Skeletal muscle satellite cell (primary cell): ENCODE measurements around the gene FAM240B.
A peak's percentile ranks its signal among the peaks of the same experiment; 100 is the strongest.

Source experiments
- H3K27me3 ChIP-seq: 2 replicates; pipeline ENCODE4 v1.7.0; 2013; ENCODE audit warnings: low read length; ENCODE audit not compliant: control insufficient read depth, insufficient read depth
- H3K36me3 ChIP-seq: 2 replicates; pipeline ENCODE4 v1.7.0; 2013; ENCODE audit warnings: mild to moderate bottlenecking, control low read depth, low read length; ENCODE audit not compliant: insufficient read depth
- H3K4me1 ChIP-seq: 2 replicates; pipeline ENCODE4 v1.7.0; 2013; ENCODE audit warnings: low read length; ENCODE audit not compliant: control insufficient read depth, insufficient read depth
- H3K4me2 ChIP-seq: 2 replicates; pipeline ENCODE4 v1.7.0; 2013; ENCODE audit warnings: mild to moderate bottlenecking, low read length
- H3K4me3 ChIP-seq: 2 replicates; pipeline ENCODE4 v1.7.0; 2013; ENCODE audit warnings: low read length
- H3K9ac ChIP-seq: 2 replicates; pipeline ENCODE4 v1.7.0; 2013; ENCODE audit warnings: mild to moderate bottlenecking, low read depth, low read length, moderate library complexity
- H3K9me3 ChIP-seq: replicated peaks from 2 replicates; pipeline ENCODE4 v1.7.0; 2013; ENCODE audit warnings: mild to moderate bottlenecking, control low read depth, low read length

FAM240B gene

GRCh38 chr9:38733503-38733902 lies 13.6 kb upstream of the FAM240B start:
- H3K4me3 ChIP-seq = no peak overlapping the region
- no peaks in the 10 kb centered on the region for H3K9me3 ChIP-seq
- H3K4me2 ChIP-seq = no peak overlapping the region
- peaks cover 5% of the 10 kb centered on the region for H3K27me3 ChIP-seq
- H3K36me3 ChIP-seq = no peaks in the 10 kb centered on the region
- H3K4me1 ChIP-seq = no peaks in the 10 kb centered on the region
- H3K9ac ChIP-seq = no peak overlapping the region

GRCh38 chr9:38732885-38733284 lies 13.0 kb upstream of the FAM240B start:
- no peaks in the 10 kb centered on the region for H3K9me3 ChIP-seq
- H3K4me1 ChIP-seq = no peaks in the 10 kb centered on the region
- H3K27me3 ChIP-seq = peaks cover 5% of the 10 kb centered on the region
- no peak overlapping the region for H3K4me3 ChIP-seq
- no peak overlapping the region for H3K4me2 ChIP-seq
- H3K36me3 ChIP-seq = no peaks in the 10 kb centered on the region
- no peak overlapping the region for H3K9ac ChIP-seq

- peak overlapping the region; percentile 34 for H3K4me2 ChIP-seq
- H3K9me3 ChIP-seq = no peaks in the 10 kb centered on the region
- H3K27me3 ChIP-seq = no peaks in the 10 kb centered on the region
- H3K9ac ChIP-seq = no peak overlapping the region
- no peak overlapping the region for H3K4me3 ChIP-seq
- H3K36me3 ChIP-seq = no peaks in the 10 kb centered on the region
- H3K4me1 ChIP-seq = peaks cover 4% of the 10 kb centered on the region
Measured at GRCh38 chr9:38727497-38728001, 7.6 kb upstream of the FAM240B start.

DNA sequence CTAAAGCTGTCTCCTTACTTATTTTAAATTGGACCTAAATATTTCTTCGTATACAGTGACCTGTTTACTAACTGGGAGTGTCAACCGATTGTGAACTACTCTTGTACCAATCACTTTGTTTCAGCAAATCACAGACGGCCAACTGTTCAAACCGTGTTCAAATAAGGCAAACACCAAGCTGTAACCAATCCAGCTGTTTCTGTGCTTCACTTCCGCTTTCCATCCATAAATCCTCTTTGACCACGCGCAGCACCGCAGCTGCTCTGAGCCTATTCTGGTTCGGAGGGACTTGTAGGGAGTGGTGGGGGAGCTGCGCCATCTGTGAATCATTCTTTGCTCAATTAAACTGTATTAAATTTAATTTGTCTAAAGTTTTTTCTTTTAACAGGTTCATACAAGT lies 4.8 kb upstream of the FAM240B start:
- H3K9ac ChIP-seq = no peak overlapping the region
- no peak overlapping the region for H3K4me2 ChIP-seq
- H3K36me3 ChIP-seq = no peaks in the 10 kb centered on the region
- H3K27me3 ChIP-seq = no peaks in the 10 kb centered on the region
- H3K9me3 ChIP-seq = no peaks in the 10 kb centered on the region
- H3K4me3 ChIP-seq = no peak overlapping the region
- H3K4me1 ChIP-seq = peaks cover 4% of the 10 kb centered on the region

GRCh38 chr9:38718148-38718547 lies 1.8 kb downstream of the FAM240B start:
- H3K4me2 ChIP-seq = no peak overlapping the region
- peaks cover 6% of the 10 kb centered on the region for H3K4me1 ChIP-seq
- H3K27me3 ChIP-seq = no peaks in the 10 kb centered on the region
- no peaks in the 10 kb centered on the region for H3K9me3 ChIP-seq
- H3K9ac ChIP-seq = no peak overlapping the region
- no peaks in the 10 kb centered on the region for H3K36me3 ChIP-seq
- no peak overlapping the region for H3K4me3 ChIP-seq

GRCh38 chr9:38715684-38716083 lies 4.2 kb downstream of the FAM240B start:
- H3K36me3 ChIP-seq = no peaks in the 10 kb centered on the region
- H3K4me2 ChIP-seq = no peak overlapping the region
- H3K27me3 ChIP-seq = no peaks in the 10 kb centered on the region
- H3K4me3 ChIP-seq = no peak overlapping the region
- H3K9ac ChIP-seq = no peak overlapping the region
- H3K4me1 ChIP-seq = peaks cover 11% of the 10 kb centered on the region
- no peaks in the 10 kb centered on the region for H3K9me3 ChIP-seq

DNA sequence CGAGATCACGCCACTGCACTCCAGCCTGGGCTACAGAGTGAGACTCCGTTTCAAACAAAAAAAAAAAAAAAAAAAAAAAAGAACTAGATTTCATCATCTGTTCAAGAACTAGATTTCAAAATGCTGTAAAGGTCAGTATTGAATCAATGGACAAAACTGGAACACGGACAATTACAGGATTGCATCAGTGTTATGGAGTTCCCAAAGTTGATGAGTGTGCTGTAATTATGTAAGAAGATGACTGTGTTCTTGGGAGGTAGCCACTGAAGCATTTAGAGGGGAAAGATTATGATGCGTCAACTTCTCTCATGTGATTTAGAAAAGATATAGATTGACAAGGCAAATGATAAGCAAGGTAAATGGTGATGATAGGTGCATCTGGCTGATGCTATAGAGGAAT lies 6.5 kb downstream of the FAM240B start:
- no peak overlapping the region for H3K4me2 ChIP-seq
- no peaks in the 10 kb centered on the region for H3K9me3 ChIP-seq
- peaks cover 23% of the 10 kb centered on the region for H3K4me1 ChIP-seq
- H3K27me3 ChIP-seq = no peaks in the 10 kb centered on the region
- no peak overlapping the region for H3K9ac ChIP-seq
- no peak overlapping the region for H3K4me3 ChIP-seq
- H3K36me3 ChIP-seq = no peaks in the 10 kb centered on the region

DNA sequence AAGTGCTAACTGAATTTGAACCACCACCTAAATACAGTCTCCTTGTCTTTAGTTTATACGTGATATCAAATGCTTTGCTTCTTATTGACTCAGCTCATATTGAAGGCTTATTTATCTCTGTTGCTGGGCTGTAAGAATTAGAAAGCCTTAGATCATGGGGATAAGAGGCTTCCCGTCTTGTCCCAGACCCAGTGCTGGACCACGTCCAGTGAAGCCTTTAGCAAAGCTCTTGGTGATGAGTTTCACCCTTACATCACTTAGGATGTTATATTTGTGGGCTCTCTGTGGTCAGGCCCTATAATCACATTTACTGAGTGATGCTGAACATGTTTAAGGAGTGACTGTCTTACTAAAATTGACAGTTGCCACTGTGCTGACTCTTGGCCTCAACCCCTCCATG lies 11.2 kb downstream of the FAM240B start:
- Histone ChIP-seq H3K9me3 (no peaks in the 10 kb centered on the region), H3K9ac (no peak overlapping the region), H3K27me3 (no peaks in the 10 kb centered on the region), H3K36me3 (no peaks in the 10 kb centered on the region), H3K4me2 (peak overlapping the region; percentile 33), H3K4me1 (peaks cover 26% of the 10 kb centered on the region), H3K4me3 (no peak overlapping the region)

- no peaks in the 10 kb centered on the region for H3K36me3 ChIP-seq
- no peak overlapping the region for H3K9ac ChIP-seq
- H3K27me3 ChIP-seq = no peaks in the 10 kb centered on the region
- H3K4me3 ChIP-seq = no peak overlapping the region
- H3K4me1 ChIP-seq = peaks cover 23% of the 10 kb centered on the region
- peak overlapping the region; percentile 33 for H3K4me2 ChIP-seq
- H3K9me3 ChIP-seq = no peaks in the 10 kb centered on the region
Measured at GRCh38 chr9:38707885-38708637, 11.9 kb downstream of the FAM240B start.

- H3K36me3 ChIP-seq = no peaks in the 10 kb centered on the region
- H3K9ac ChIP-seq = no peak overlapping the region
- peaks cover 19% of the 10 kb centered on the region for H3K4me1 ChIP-seq
- no peaks in the 10 kb centered on the region for H3K9me3 ChIP-seq
- no peak overlapping the region for H3K4me2 ChIP-seq
- H3K27me3 ChIP-seq = no peaks in the 10 kb centered on the region
- H3K4me3 ChIP-seq = no peak overlapping the region
Measured at GRCh38 chr9:38706493-38706892, 13.4 kb downstream of the FAM240B start.

DNA sequence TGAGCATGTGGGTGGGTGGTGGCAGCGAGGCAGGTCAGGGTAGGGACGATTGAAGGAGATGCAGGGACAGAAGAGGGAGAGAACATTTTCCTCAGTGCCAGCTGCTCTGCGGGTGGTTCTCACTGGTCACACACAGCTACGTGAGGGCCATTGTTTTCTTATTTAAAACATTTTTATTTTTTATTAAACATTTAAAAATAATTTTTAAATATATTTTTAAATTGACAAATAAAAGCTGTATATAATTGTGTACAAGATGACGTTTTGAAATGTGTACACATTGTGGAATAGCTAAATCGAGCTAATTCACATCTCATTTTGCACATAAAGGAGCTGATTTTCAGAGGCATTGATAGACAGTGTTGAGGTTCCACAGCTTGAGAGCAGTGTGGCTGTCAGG lies 14.0 kb downstream of the FAM240B start:
- Histone ChIP-seq H3K9ac (no peak overlapping the region), H3K4me2 (no peak overlapping the region), H3K27me3 (no peaks in the 10 kb centered on the region), H3K9me3 (no peaks in the 10 kb centered on the region), H3K4me1 (peaks cover 20% of the 10 kb centered on the region), H3K36me3 (no peaks in the 10 kb centered on the region), H3K4me3 (no peak overlapping the region)

DNA sequence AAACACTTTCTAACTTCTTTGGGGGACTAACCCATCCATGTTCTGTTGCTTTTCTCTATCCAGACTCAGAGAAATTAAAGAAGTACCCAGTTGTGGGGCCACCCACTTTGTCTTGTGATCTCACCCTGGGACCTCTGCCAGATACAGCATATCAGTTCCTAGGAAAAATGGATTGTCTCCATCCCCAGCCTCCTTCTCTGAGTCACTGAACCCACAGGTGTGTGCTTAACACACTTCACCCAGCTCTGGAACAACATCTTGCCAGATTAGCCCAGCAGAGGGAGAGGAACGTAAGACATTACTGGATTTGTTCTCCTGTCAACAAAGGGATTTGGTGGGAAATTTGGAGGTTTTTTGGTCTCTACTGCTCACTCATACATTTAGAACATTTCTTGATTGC lies 19.2 kb downstream of the FAM240B start:
- H3K4me3 ChIP-seq = no peak overlapping the region
- no peaks in the 10 kb centered on the region for H3K36me3 ChIP-seq
- H3K9me3 ChIP-seq = no peaks in the 10 kb centered on the region

More for the DNA sequence above, 19.2 kb downstream of the FAM240B start:
- Histone ChIP-seq H3K27me3 (no peaks in the 10 kb centered on the region), H3K4me2 (no peak overlapping the region), H3K9ac (no peak overlapping the region), H3K4me1 (peaks cover 7% of the 10 kb centered on the region)
